Type B pancreatic cell (in vitro differentiated cells): ENCODE results near the gene CAMK1G. TPM values are rescaled to one million over a fixed set of nuclear protein-coding genes. Genes with fewer than 3 reads are reported as not detected.

Experiments used
- DNase-seq: peaks from one replicate; pipeline ENCODE4 v3.0.0; 2021; ENCODE audit warnings: mixed read lengths; ENCODE audit not compliant: unreplicated experiment; ENCODE audit errors: extremely low spot score
- H3K27ac Mint-ChIP-seq: 2 replicates; pipeline ENCODE4 v1.8.0; 2021; ENCODE audit warnings: mild to moderate bottlenecking, mixed read lengths
- H3K27me3 Mint-ChIP-seq: 2 replicates; pipeline ENCODE4 v1.8.0; 2021; ENCODE audit warnings: mixed read lengths
- H3K36me3 Mint-ChIP-seq: 2 replicates; pipeline ENCODE4 v1.8.0; 2021; ENCODE audit warnings: mixed read lengths
- H3K4me1 Mint-ChIP-seq: one replicate; pipeline ENCODE4 v1.8.0; 2021; ENCODE audit warnings: mixed read lengths; ENCODE audit not compliant: unreplicated experiment
- H3K4me3 Mint-ChIP-seq: 2 replicates; pipeline ENCODE4 v1.8.0; 2021; ENCODE audit warnings: mild to moderate bottlenecking, mixed read lengths
- H3K9me3 Mint-ChIP-seq: 2 replicates; pipeline ENCODE4 v1.8.0; 2021; ENCODE audit warnings: mixed read lengths
- total RNA-seq: library from RNA; stranded (reverse); gene quantifications from 2 replicates; pipeline ENCODE4 v1.2.1, GENCODE V29; 2021; ENCODE audit warnings: low replicate concordance
- TF ChIP-seq, protein P1 (sequence below): fragments of 200-600 bp; sonication (generic); conservative IDR thresholded peaks from 2 replicates; pipeline ENCODE4 v1.5.0; 2021; ENCODE audit warnings: antibody characterized with exemption, mild to moderate bottlenecking

Gene CAMK1G
- total RNA-seq, 1 donor from 2014 or later, result 9.4 TPM

DNA sequence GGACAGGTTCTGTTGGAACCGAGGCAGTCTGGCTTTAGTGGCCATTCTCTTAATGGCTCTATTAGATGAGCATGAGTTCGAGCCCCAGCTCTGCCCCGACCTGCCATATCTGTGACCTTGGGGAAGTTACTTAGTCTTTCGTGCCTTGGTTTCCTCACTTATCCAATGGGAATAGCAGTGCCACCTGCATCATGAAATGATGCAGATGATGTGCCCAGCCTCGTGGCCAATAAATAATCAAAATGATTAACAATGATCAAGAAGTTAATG is 30.6 kb downstream of the CAMK1G start:
- H3K27ac Mint-ChIP-seq, result no peak overlapping the region
- no peaks in the 10 kb centered on the region for H3K4me1 Mint-ChIP-seq
- TF ChIP-seq, protein P1, sequence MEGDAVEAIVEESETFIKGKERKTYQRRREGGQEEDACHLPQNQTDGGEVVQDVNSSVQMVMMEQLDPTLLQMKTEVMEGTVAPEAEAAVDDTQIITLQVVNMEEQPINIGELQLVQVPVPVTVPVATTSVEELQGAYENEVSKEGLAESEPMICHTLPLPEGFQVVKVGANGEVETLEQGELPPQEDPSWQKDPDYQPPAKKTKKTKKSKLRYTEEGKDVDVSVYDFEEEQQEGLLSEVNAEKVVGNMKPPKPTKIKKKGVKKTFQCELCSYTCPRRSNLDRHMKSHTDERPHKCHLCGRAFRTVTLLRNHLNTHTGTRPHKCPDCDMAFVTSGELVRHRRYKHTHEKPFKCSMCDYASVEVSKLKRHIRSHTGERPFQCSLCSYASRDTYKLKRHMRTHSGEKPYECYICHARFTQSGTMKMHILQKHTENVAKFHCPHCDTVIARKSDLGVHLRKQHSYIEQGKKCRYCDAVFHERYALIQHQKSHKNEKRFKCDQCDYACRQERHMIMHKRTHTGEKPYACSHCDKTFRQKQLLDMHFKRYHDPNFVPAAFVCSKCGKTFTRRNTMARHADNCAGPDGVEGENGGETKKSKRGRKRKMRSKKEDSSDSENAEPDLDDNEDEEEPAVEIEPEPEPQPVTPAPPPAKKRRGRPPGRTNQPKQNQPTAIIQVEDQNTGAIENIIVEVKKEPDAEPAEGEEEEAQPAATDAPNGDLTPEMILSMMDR, result no peak
- no peak for DNase-seq
- no peaks in the 10 kb centered on the region for H3K9me3 Mint-ChIP-seq
- no peak overlapping the region for H3K4me3 Mint-ChIP-seq
- H3K36me3 Mint-ChIP-seq, result peaks cover 15% of the 10 kb centered on the region
- no peaks in the 10 kb centered on the region for H3K27me3 Mint-ChIP-seq

DNA sequence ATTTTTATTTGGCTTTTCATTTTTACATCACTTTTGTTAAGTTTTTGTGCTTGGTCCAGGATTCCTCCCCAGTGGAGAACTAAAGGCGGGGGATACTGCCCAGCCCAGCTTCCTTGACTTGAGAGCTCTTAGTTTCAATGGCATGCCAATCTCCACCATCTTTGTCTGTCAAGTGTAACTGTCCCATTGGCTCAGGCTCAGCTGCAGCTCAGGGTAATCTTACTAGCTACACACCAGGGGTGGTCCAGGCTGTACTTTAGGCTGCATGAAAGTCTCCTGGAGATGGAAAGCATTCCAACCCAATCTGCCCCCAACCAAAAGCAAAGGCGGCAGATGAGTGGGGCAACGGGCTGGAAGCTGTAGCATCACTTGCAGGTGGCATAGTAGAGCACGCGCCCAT is 31.4 kb downstream of the CAMK1G start:
- no peak for DNase-seq
- H3K36me3 Mint-ChIP-seq, result peaks cover 15% of the 10 kb centered on the region
- H3K4me3 Mint-ChIP-seq, result no peak overlapping the region
- H3K9me3 Mint-ChIP-seq, result no peaks in the 10 kb centered on the region
- no peaks in the 10 kb centered on the region for H3K27me3 Mint-ChIP-seq
- H3K4me1 Mint-ChIP-seq, result peaks cover 2% of the 10 kb centered on the region
- no peak overlapping the region for H3K27ac Mint-ChIP-seq
- TF ChIP-seq, protein P1, result no peak

DNA sequence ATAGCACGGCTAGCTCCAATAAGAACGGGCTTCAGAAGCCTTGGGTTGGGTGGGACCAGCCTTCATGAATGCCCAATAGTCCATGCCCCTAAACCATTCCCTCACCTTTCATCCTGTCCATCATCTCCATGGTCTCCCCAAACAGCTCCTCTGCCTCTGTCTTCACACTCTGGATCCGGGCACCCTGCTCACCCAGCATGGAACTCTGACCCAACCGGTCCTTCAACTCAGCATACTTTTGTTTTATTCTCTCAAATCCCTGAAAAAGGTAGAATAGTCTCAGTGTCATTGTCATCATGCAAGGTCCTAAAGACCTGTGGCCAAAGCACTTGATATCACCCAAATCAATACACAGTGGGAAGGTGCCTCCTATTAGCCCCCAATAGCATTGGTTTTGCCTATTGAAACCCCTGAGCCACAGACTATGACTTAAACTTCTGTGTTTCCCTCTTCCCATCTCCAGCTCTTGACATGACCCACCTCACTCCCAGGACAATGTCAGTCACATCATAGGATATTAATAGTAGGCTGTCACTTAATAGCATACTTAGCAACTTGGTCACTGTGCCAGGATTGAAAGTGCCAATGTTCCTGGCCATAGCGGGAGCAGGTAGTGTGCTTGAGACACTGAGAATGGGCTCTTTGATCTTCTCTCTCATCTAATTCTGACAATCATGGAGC is 33.0 kb downstream of the CAMK1G start:
- Mint-ChIP-seq H3K4me3 (no peak overlapping the region), H3K4me1 (peaks cover 14% of the 10 kb centered on the region), H3K27me3 (no peaks in the 10 kb centered on the region), H3K36me3 (peaks cover 15% of the 10 kb centered on the region), H3K27ac (no peak overlapping the region), H3K9me3 (no peaks in the 10 kb centered on the region)
- no peak for DNase-seq
- TF ChIP-seq, protein P1, result no peak

GRCh38 chr1:209617047-209617673 is 33.6 kb downstream of the CAMK1G start:
- H3K4me3 Mint-ChIP-seq, result no peak overlapping the region
- TF ChIP-seq, protein P1, result no peak
- H3K36me3 Mint-ChIP-seq, result peaks cover 15% of the 10 kb centered on the region
- no peak overlapping the region for H3K27ac Mint-ChIP-seq
- H3K9me3 Mint-ChIP-seq, result no peaks in the 10 kb centered on the region
- DNase-seq, result no peak
- H3K27me3 Mint-ChIP-seq, result no peaks in the 10 kb centered on the region
- peaks cover 20% of the 10 kb centered on the region for H3K4me1 Mint-ChIP-seq

DNA sequence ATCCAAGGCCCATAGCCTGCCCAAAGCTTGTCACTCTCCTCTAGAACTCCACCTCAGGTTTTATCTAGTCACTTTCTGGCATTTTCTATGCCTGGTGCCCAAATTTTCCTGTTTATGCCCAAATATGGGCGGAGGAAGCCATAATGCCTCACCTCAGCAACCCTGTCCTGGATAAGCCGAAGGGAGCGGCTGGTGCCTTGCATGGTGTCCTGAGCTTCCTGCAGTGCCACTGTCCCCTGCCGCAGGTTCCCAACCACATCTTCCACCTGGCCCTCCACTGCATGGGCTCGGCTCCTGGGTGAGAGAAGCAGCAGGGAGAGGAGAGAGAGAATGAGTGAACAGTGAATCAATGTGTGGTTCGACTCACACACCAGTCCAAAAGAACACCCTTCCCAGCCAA is 34.2 kb downstream of the CAMK1G start:
- H3K9me3 Mint-ChIP-seq, result no peaks in the 10 kb centered on the region
- no peak for DNase-seq
- peaks cover 21% of the 10 kb centered on the region for H3K4me1 Mint-ChIP-seq
- no peak overlapping the region for H3K27ac Mint-ChIP-seq
- TF ChIP-seq, protein P1, result no peak
- peaks cover 15% of the 10 kb centered on the region for H3K36me3 Mint-ChIP-seq
- no peaks in the 10 kb centered on the region for H3K27me3 Mint-ChIP-seq
- H3K4me3 Mint-ChIP-seq, result no peak overlapping the region
